Neural progenitor cell (in vitro differentiated cells): ENCODE results near the gene TRAP1. TPM values are rescaled to one million over a fixed set of nuclear protein-coding genes. Genes with fewer than 3 reads are reported as not detected.

ENCODE experiments used
- DNase-seq: peaks from one replicate; pipeline ENCODE4 v3.0.0-alpha.2; 2016; ENCODE audit warnings: low spot score
- H2AFZ ChIP-seq: fragments of 200-600 bp; sonication (generic); replicated peaks from 2 replicates; pipeline ENCODE4 v1.6.1; 2016; ENCODE audit warnings: antibody characterized with exemption
- H3F3A ChIP-seq: fragments of 200-600 bp; sonication (generic); 2 replicates; pipeline ENCODE4 v1.6.1; 2016; ENCODE audit warnings: antibody characterized with exemption, low read depth
- H3K27ac ChIP-seq: fragments of 200-600 bp; sonication (generic); 2 replicates; pipeline ENCODE4 v1.5.1; 2016; ENCODE audit warnings: mild to moderate bottlenecking
- H3K27me3 ChIP-seq: fragments of 200-600 bp; sonication (generic); 2 replicates; pipeline ENCODE4 v1.6.1; 2016; ENCODE audit warnings: mild to moderate bottlenecking, moderate library complexity
- H3K36me3 ChIP-seq: fragments of 200-600 bp; sonication (generic); 2 replicates; pipeline ENCODE4 v1.5.1; 2016
- H3K4me1 ChIP-seq: fragments of 200-600 bp; sonication (generic); 2 replicates; pipeline ENCODE4 v1.6.1; 2016; ENCODE audit warnings: mixed run types
- H3K4me2 ChIP-seq: fragments of 200-600 bp; sonication (generic); 2 replicates; pipeline ENCODE4 v1.6.1; 2016
- H3K4me3 ChIP-seq: fragments of 200-600 bp; sonication (generic); 2 replicates; pipeline ENCODE4 v1.5.1; 2016
- H3K79me2 ChIP-seq: fragments of 200-600 bp; sonication (generic); 2 replicates; pipeline ENCODE4 v1.6.1; 2016; ENCODE audit warnings: low read depth
- H3K9ac ChIP-seq: fragments of 200-600 bp; sonication (generic); 2 replicates; pipeline ENCODE4 v1.6.1; 2016
- H3K9me3 ChIP-seq: fragments of 200-600 bp; sonication (generic); 2 replicates; pipeline ENCODE4 v1.5.1; 2016; ENCODE audit warnings: low read depth
- H4K20me1 ChIP-seq: fragments of 200-600 bp; sonication (generic); 2 replicates; pipeline ENCODE4 v1.6.1; 2016; ENCODE audit warnings: low read depth
- H3K27ac Mint-ChIP-seq: 3 replicates; pipeline ENCODE4 v1.8.0; 2021; ENCODE audit warnings: mixed read lengths
- H3K27me3 Mint-ChIP-seq: 2 replicates; pipeline ENCODE4 v1.8.0; 2022; ENCODE audit warnings: low read depth, mild to moderate bottlenecking, inconsistent platforms, moderate library complexity, mixed read lengths; ENCODE audit not compliant: insufficient read depth
- H3K36me3 Mint-ChIP-seq: 3 replicates; pipeline ENCODE4 v1.8.0; 2021; ENCODE audit warnings: mixed read lengths
- H3K4me1 Mint-ChIP-seq: 3 replicates; pipeline ENCODE4 v1.8.0; 2021; ENCODE audit warnings: mixed read lengths
- H3K4me3 Mint-ChIP-seq: 3 replicates; pipeline ENCODE4 v1.8.0; 2021; ENCODE audit warnings: mild to moderate bottlenecking, moderate library complexity, mixed read lengths
- H3K9me3 Mint-ChIP-seq: 3 replicates; pipeline ENCODE4 v1.8.0; 2020; ENCODE audit warnings: mixed read lengths
- CTCF ChIP-seq: fragments of 200-600 bp; sonication (generic); IDR thresholded peaks from 2 replicates; pipeline ENCODE4 v1.5.1; 2017; ENCODE audit warnings: antibody characterized with exemption, mild to moderate bottlenecking
- EZH2 ChIP-seq: fragments of 200-600 bp; sonication (generic); IDR thresholded peaks from 2 replicates; pipeline ENCODE4 v1.6.1; 2017; ENCODE audit warnings: antibody characterized with exemption, mild to moderate bottlenecking, moderate library complexity
- EZH2phosphoT487 ChIP-seq: fragments of 200-600 bp; sonication (generic); IDR thresholded peaks from 2 replicates; pipeline ENCODE4 v1.6.1; 2017; ENCODE audit warnings: antibody characterized with exemption
- total RNA-seq: library from RNA; depleted of rRNA; stranded (reverse); fragments of >200 nt; gene quantifications from 2 replicates; pipeline ENCODE4 v1.2.3, GENCODE V29; 2015; ENCODE audit warnings: low replicate concordance

The TRAP1 gene
- total RNA-seq, 1 donor from 2014 or later = 119 TPM

- Mint-ChIP-seq H3K9me3 (no peaks in the 10 kb centered on the region), H3K27ac (no peak overlapping the region), H3K4me1 (no peaks in the 10 kb centered on the region), H3K36me3 (peaks cover 53% of the 10 kb centered on the region), H3K27me3 (peaks cover 2% of the 10 kb centered on the region), H3K4me3 (no peak overlapping the region)
- DNase-seq = no peak
- no peaks in the 10 kb centered on the region for H3K4me1 ChIP-seq
- H4K20me1 ChIP-seq = peaks cover 18% of the 10 kb centered on the region
- no peaks in the 10 kb centered on the region for H3F3A ChIP-seq
- no peak overlapping the region for H3K27ac ChIP-seq
- peaks cover 6% of the 10 kb centered on the region for H3K79me2 ChIP-seq
- H3K27me3 ChIP-seq = no peaks in the 10 kb centered on the region
- no peak overlapping the region for H3K4me3 ChIP-seq
- peaks cover 12% of the 10 kb centered on the region for H3K36me3 ChIP-seq
- no peaks in the 10 kb centered on the region for H3K9me3 ChIP-seq
- H3K4me2 ChIP-seq = no peak overlapping the region
- no peak overlapping the region for H3K9ac ChIP-seq
- TF ChIP-seq EZH2phosphoT487 = no peak
- TF ChIP-seq CTCF = no peak
- TF ChIP-seq EZH2 = no peak
- no peak overlapping the region for H2AFZ ChIP-seq
Observed at GRCh38 chr16:3751878-3752277, 34.6 kb upstream of the TRAP1 start.

GRCh38 chr16:3748307-3748706 lies 31.0 kb upstream of the TRAP1 start:
- H3K36me3 ChIP-seq = peaks cover 5% of the 10 kb centered on the region
- no peak overlapping the region for H3K27ac Mint-ChIP-seq
- H3K4me3 Mint-ChIP-seq = no peak overlapping the region

GRCh38 chr16:3745751-3746355 lies 28.5 kb upstream of the TRAP1 start:
- Histone ChIP-seq H3K4me2 (no peak overlapping the region), H3F3A (peaks cover 5% of the 10 kb centered on the region), H3K4me1 (no peaks in the 10 kb centered on the region), H3K9ac (no peak overlapping the region), H3K9me3 (no peaks in the 10 kb centered on the region), H3K27ac (no peak overlapping the region), H3K4me3 (no peak overlapping the region), H2AFZ (no peak overlapping the region), H4K20me1 (peaks cover 21% of the 10 kb centered on the region), H3K79me2 (peaks cover 6% of the 10 kb centered on the region), H3K27me3 (no peaks in the 10 kb centered on the region), H3K36me3 (peaks cover 5% of the 10 kb centered on the region)
- Mint-ChIP-seq H3K27ac (no peak overlapping the region), H3K36me3 (peaks cover 55% of the 10 kb centered on the region), H3K9me3 (no peaks in the 10 kb centered on the region), H3K27me3 (peaks cover 3% of the 10 kb centered on the region), H3K4me3 (no peak overlapping the region), H3K4me1 (no peaks in the 10 kb centered on the region)
- no peak for DNase-seq
- TF ChIP-seq CTCF = no peak
- TF ChIP-seq EZH2 = no peak
- TF ChIP-seq EZH2phosphoT487 = no peak

More at GRCh38 chr16:3748307-3748706, 31.0 kb upstream of the TRAP1 start:
- H3K27me3 Mint-ChIP-seq = peaks cover 3% of the 10 kb centered on the region
- no peak overlapping the region for H3K4me2 ChIP-seq
- peaks cover 2% of the 10 kb centered on the region for H3F3A ChIP-seq
- peaks cover 6% of the 10 kb centered on the region for H3K79me2 ChIP-seq
- no peak for DNase-seq
- H4K20me1 ChIP-seq = peaks cover 23% of the 10 kb centered on the region
- H3K27me3 ChIP-seq = no peaks in the 10 kb centered on the region
- H3K4me1 ChIP-seq = no peaks in the 10 kb centered on the region
- no peak overlapping the region for H3K9ac ChIP-seq
- no peaks in the 10 kb centered on the region for H3K4me1 Mint-ChIP-seq
- H3K36me3 Mint-ChIP-seq = peaks cover 61% of the 10 kb centered on the region
- H3K4me3 ChIP-seq = no peak overlapping the region
- no peak overlapping the region for H3K27ac ChIP-seq
- H3K9me3 Mint-ChIP-seq = no peaks in the 10 kb centered on the region
- TF ChIP-seq EZH2 (no peak), EZH2phosphoT487 (no peak), CTCF (no peak)
- H2AFZ ChIP-seq = no peak overlapping the region
- no peaks in the 10 kb centered on the region for H3K9me3 ChIP-seq
